ENCODE data around the gene C1QL3. TPM values are rescaled to one million over a fixed set of nuclear protein-coding genes. Genes with fewer than 3 reads are reported as not detected.

The C1QL3 gene
- not detected for total RNA-seq

DNA sequence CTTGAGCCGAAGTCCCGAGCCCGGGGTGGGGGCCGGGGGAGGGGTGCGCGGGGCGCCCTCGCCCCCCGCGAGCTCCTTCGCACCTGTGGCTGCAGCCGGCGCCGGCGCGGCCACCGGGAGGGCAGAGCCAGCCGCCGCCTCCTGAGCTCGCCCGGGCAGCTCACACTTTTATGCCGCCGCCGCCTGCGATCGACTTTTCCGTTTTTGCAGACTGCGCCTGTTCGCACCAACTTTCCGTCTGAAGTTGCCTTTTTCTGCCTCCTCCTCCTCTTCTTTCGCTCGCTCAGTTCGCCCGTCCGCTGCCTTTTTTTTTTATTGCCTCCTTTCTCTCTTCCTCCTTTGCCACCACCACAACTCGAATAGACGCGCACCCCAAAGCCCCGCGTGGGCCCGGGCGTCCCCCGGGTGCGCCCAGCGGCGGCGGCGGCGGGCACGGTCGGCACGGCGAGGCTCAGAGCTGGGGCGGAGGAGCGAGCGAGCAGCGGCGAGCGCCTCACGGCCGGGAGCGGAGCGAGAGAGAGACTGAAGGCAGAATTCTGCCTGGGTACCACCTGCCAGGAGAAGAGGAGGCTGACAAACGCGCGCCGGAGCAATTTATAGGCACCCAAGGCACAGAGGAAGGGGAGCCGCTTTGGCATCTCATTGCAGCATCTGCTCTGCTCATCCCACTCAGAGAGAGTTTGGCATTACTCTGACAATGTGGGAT, at the start of gene C1QL3:
Gene C1QL3 (minus strand): TSS at position 569 of the 706 bp plus-strand sequence. CDS start 814 bp downstream, outside the sequence.
- peak; percentile 41 for ATAC-seq
- no peak for DNase-seq (ENCODE audit: low spot score)

- ATAC-seq: no peak
- DNase-seq (ENCODE audit: low spot score): no peak
These were observed 49.1 kb upstream of the C1QL3 start for GRCh38 chr10:16570731-16571130.

GRCh38 chr10:16566202-16566805, 44.6 kb upstream of the C1QL3 start:
- no peak for ATAC-seq
- DNase-seq (ENCODE audit: low spot score): no peak

GRCh38 chr10:16565604-16566003, 43.9 kb upstream of the C1QL3 start:
- DNase-seq (ENCODE audit: low spot score) (no peak), ATAC-seq (no peak)

DNA sequence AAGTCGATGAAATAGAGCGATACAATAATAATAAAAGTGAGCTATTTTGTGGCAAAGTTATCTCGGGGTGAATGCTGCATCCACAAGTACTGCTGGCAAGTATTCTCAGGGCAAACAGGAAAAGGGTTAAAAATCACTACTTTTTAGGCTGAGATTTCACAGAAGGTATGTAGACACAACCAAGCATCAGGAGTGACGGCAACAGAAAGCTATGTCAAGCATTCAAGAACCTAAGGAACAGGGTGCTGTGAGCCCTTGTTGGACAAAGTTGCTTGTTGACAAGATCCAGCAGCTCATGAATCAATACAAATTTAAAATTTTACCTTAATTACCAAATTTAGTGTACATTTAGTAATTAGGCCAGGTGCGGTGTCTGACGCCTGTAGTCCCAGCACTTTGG, 41.2 kb upstream of the C1QL3 start:
- no peak for ATAC-seq

GRCh38 chr10:16559236-16559773, 37.6 kb upstream of the C1QL3 start:
- ATAC-seq: no peak
- no peak for DNase-seq (ENCODE audit: low spot score)

More for the DNA sequence above, 41.2 kb upstream of the C1QL3 start:
- no peak for DNase-seq (ENCODE audit: low spot score)

DNA sequence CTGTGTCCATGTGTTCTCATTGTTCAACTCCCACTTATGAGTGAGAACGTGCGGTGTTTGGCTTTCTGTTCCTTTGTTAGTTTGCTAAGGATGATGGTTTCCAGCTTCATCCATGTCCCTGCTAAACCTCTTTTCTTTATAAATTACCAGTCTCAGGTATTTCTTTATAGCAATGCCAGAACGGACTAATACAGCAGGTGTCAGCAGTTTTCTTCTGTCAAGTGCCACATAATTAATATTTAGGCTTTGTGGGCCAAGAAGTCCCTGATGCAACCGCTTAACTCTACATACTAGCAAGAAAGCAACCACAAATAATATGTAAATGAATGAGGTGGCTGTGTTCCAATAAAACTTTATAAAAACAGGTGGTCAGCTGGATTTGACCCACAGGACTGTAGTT, 26.3 kb upstream of the C1QL3 start:
- DNase-seq (ENCODE audit: low spot score) (no peak), ATAC-seq (no peak)

DNA sequence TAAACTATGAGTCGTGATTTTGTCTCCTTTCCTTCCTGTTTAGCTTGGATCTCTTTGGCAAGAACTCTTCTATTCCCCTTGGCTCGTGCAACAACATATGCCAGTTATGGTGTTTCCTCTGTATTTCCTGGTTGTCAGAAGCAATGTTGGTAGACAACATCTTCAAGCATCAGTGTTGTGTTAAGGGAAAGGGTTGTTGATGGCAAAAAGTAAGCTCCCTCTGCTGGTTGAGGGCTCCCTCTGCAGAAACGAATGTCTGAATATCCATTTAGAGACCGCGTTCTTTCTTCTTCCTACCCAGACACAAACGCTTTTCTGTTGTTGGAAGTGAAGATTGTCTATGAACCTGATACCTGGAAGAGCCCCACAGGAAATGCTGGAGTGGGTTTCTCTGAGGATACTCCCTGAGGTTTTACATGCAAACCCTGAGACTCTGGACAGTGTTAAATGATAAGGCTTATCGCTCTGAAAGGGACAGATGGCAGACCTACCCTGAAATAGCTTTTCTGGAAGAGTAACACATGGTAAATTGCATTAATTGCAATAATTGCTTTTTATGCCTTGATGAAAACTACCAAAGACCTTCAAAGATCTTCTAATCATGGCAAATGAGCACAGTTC, 23.5 kb upstream of the C1QL3 start:
- DNase-seq (ENCODE audit: low spot score) (no peak), ATAC-seq (peak; percentile 77)

DNA sequence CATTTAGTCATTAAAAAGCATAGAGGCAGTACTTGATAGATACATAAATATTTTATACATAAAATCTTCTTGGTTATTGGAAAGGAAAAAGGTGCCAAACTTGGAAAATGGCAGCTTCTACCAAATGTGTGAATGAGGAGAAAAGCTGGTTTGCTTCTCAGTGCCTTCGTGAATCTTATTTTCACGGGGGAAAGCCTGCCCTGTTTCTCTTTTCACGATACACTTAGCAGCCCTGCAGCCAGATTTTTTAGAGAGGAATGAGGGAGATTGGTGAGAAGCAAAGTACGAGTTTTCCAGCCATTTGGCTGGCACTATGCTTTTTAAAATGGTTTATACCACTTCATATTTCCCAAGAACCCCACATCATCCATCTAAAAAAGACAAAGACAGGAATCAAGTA, 22.9 kb upstream of the C1QL3 start:
- DNase-seq (ENCODE audit: low spot score) (no peak), ATAC-seq (no peak)

DNA sequence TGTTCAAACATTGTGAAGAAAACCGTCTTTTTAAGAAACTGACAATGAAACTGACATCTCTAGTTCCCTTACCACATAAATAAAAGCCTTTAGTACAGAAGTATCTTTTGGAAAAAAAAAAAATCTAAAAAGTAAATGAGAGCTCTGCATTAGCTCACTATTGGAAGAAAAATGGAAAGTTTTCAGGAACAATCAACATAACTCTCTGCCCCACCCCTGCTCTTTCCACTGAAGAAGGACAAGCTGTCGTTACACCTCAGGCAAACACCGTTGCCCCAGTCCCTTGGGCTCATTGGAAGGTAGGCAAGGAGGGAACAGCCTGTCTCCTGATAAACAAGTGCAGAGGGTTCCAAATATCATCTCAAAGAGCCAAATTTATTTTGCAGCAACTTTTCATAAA, 22.4 kb upstream of the C1QL3 start:
- ATAC-seq (no peak), DNase-seq (ENCODE audit: low spot score) (no peak)

DNA sequence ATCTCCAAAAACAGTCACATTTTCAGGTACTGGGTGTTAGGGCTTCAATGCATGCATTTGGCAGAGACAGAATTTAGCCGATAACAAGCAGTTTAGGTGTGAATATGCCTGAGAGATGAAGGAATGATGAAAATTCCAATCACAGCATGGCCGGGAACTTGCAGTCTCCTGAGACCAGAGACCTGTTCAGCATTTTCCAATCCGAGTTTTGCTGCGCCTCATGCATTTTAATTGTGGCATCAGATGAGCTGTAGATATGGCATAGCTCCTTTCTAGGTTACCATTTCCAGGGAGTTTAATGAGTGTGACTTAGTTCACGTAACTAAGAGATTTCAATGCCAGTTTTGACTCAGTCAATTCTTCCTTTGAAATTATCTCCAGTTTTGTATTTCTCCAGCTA, 14.5 kb upstream of the C1QL3 start:
- ATAC-seq: no peak
- no peak for DNase-seq (ENCODE audit: low spot score)

- ATAC-seq (no peak), DNase-seq (ENCODE audit: low spot score) (no peak)
These were observed 8.2 kb upstream of the C1QL3 start for GRCh38 chr10:16529853-16530252.

DNA sequence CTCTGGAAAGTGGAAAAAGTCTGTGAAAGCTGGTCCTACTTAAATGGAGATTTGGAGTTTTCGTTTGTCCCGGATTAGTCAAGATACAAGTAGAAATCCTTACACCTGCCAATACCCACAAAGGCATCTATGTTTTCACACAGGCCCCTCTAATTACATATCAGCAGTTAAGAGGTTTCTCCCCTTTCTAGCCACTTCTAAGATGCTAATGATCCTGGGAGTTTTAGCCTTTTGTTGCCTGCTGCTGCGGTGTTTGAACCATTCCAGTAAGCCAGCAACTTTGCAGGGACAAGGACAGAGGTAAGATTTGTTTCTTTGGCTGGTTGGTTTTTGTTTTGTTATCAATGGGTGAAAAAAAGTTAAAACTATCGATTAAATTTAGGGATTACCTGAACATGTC, 5.8 kb upstream of the C1QL3 start:
- DNase-seq (ENCODE audit: low spot score) (no peak), ATAC-seq (no peak)

DNA sequence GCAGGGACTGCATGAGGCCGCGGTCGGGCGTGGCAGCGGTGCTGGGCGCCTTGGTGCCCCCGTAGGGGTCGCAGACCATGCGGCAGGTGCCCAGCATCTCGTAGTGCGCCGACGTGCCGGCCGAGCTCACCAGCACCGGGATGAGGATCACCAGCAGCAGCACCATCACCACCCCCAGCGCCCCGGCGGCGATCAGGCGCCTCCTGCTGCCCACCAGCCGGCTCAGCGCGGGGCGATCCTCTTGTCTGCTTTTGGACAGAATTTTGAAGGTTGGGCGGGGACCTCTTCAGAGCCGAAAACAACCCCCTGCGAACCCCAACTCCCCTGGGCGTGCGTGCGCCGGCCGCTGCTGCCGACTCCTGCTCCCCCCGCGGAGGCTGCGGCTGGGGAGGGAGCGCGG, 779 bp downstream of the C1QL3 start:
- ATAC-seq (peak; percentile 41), DNase-seq (ENCODE audit: low spot score) (no peak)

DNA sequence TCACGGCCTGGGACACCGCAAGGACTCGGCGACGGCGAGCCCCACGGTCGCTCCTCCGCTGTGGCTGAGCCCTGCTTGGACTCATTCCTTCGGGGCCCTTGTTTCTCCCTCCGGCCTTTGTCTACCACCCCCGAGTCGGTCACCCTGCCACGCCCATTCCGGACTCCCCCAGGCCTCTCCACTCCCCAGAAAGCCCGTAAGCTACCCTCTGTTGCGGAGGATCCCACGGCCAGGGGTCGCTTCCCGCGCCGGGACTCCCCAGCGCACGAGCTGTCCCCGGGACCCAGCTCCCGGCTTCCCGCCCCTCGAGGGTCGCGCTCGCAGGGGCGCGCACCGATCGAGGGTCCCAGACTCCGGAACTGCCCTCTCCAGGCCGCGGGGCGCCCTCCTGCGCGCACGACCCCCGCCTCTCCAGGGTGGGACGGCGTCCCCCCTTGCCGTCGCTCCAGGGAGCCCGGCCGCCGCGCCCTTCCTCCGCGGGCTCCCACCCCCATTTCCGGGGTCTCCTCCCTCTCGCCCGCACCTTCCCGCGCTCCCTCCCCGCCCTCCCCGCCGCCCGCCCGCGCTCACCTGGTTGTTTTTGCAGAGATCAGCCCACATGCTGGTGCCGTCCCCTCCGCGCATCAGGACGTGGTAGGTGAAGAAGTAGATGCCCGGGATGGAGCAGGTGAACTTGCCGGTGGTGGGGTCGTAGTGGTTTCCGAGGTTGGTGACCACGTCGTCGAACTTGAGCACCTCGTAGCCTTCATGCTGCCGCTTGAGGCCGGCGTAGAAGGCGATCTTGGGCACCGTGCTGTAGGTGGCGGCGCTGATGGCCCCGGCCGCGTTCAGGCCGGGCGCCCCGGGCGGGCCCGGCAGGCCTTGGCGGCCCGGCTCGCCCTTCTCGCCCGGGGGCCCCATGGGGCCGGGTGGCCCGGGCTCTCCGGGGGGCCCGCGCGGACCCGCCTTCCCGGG, 1.5 kb downstream of the C1QL3 start:
- ATAC-seq (peak; percentile 29), DNase-seq (ENCODE audit: low spot score) (no peak)

DNA sequence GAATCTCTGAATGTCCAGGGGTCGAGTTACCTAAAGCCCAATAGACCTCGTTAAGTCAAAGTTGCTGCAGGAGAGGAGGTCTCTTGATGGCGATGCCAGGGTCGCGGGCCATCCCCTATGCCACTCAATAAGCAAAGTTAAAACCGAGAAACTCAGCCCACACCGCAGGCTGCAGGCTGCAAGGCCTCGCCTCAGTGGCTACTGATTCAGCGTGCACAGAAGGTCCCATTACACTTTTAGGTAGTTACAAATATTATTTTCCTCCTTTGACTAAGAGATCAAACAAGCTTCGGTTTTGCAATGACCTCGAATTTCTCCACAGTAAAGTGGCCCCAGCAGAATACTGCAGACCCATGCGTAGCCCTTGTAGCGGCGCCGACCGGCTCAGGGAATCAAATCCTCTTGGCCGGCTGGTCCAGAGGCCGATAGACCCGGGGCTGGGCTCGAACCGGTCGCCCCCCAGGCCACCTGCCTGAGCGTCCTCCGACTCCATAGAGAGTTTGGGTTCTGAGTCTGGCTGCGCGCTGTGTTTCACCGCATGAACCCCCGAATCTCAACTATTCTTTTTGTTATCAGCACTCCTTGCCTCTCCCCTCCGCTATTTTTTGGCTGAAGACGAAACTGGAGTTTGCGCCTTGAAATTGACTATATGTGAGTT, 2.3 kb downstream of the C1QL3 start:
- DNase-seq (ENCODE audit: low spot score) (no peak), ATAC-seq (no peak)

- ATAC-seq (no peak), DNase-seq (ENCODE audit: low spot score) (no peak)
These were observed 2.9 kb downstream of the C1QL3 start for GRCh38 chr10:16518822-16519221.

GRCh38 chr10:16510843-16511242, 10.8 kb downstream of the C1QL3 start:
- ATAC-seq (no peak), DNase-seq (ENCODE audit: low spot score) (no peak)

GRCh38 chr10:16509996-16510395, 11.7 kb downstream of the C1QL3 start:
- DNase-seq (ENCODE audit: low spot score) (no peak), ATAC-seq (no peak)

DNA sequence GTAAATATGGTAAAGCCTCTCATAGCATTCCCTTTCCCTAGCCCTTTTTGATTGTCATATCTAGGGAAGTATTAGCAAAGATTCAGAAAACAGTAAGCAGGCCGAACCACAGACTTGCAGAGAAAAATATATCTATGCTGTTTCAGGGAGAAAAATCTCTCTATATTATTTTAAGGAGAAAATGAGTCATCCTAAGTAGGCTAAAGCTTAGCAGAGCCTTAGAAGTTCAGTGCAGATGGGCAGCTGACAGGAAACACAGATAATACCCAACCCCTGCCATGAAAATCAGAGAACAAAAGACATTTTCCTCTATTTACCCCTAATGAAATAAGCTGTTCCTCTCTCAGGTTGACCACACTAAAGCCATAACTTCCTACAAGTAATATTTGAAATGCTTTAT, 16.5 kb downstream of the C1QL3 start:
- ATAC-seq (no peak), DNase-seq (ENCODE audit: low spot score) (no peak)

Measured in left lobe of liver (tissue), 2 donors.